OCI-LY3 (cell line): ENCODE measurements around the gene DDAH2.
A peak's percentile ranks its signal among the peaks of the same experiment; 100 is the strongest.

Source experiments
- H2AFZ ChIP-seq: fragments of 200-600, 300-600 bp; shearing (Covaris generic); 2 replicates; pipeline ENCODE4 v1.6.0; 2014; ENCODE audit warnings: antibody characterized with exemption, low read depth, low read length
- H3K27ac ChIP-seq: fragments of 200-600, 300-600 bp; sonication (generic); 2 replicates; pipeline ENCODE4 v1.5.1; 2014; ENCODE audit warnings: mild to moderate bottlenecking, low read length, moderate library complexity, mixed read lengths
- H3K27me3 ChIP-seq: fragments of 200-600, 300-600 bp; sonication (generic); 2 replicates; pipeline ENCODE4 v1.6.1; 2014; ENCODE audit warnings: low read depth, low read length, mixed read lengths
- H3K36me3 ChIP-seq: fragments of 200-600, 300-600 bp; sonication (generic); replicated peaks from 2 replicates; pipeline ENCODE3; 2014; ENCODE audit warnings: low read depth, low read length, mixed read lengths
- H3K4me1 ChIP-seq: fragments of 300-600, 200-600 bp; sonication (generic); 2 replicates; pipeline ENCODE4 v1.6.1; 2014; ENCODE audit warnings: low read length, mixed read lengths
- H3K4me2 ChIP-seq: fragments of 200-600, 300-600 bp; sonication (generic); 2 replicates; pipeline ENCODE4 v1.6.1; 2014; ENCODE audit warnings: low read length, mixed read lengths
- H3K4me3 ChIP-seq: fragments of 300-600, 200-600 bp; sonication (generic); 2 replicates; pipeline ENCODE4 v1.5.1; 2014; ENCODE audit warnings: antibody characterized with exemption, mild to moderate bottlenecking, low read length, moderate library complexity
- H3K79me2 ChIP-seq: fragments of 300-600, 200-600 bp; shearing (Covaris generic); 2 replicates; pipeline ENCODE4 v1.6.1; 2014; ENCODE audit warnings: mild to moderate bottlenecking, low read length, mixed read lengths
- H3K9ac ChIP-seq: fragments of 300-600, 200-600 bp; shearing (Covaris generic); 2 replicates; pipeline ENCODE4 v1.6.0; 2014; ENCODE audit warnings: mild to moderate bottlenecking, low read length, moderate library complexity
- H3K9me3 ChIP-seq: fragments of 200-600, 300-600 bp; shearing (Covaris generic); 2 replicates; pipeline ENCODE4 v1.6.1; 2014; ENCODE audit warnings: low read length, mixed read lengths; ENCODE audit not compliant: insufficient read depth
- H4K20me1 ChIP-seq: fragments of 200-600, 300-600 bp; sonication (generic); 2 replicates; pipeline ENCODE4 v1.6.1; 2016; ENCODE audit warnings: low read length, mixed read lengths; ENCODE audit not compliant: insufficient read depth
- CTCF ChIP-seq: fragments of 200-600, 300-600 bp; sonication (generic); IDR thresholded peaks from 2 replicates; pipeline ENCODE4 v1.5.1; 2014; ENCODE audit warnings: antibody characterized with exemption, low read length, low read depth
- EZH2phosphoT487 ChIP-seq: fragments of 200-600 bp; shearing (Covaris generic); IDR thresholded peaks from 2 replicates; pipeline ENCODE4 v1.6.1; 2018; ENCODE audit warnings: antibody characterized with exemption, mixed run types, low read depth

Gene DDAH2

GRCh38 chr6:31770860-31771259 lies 41.8 kb upstream of the DDAH2 start:
- Histone ChIP-seq H3K36me3 (no peaks in the 10 kb centered on the region), H3K4me1 (no peaks in the 10 kb centered on the region), H3K9me3 (no peaks in the 10 kb centered on the region), H3K27me3 (no peaks in the 10 kb centered on the region), H3K27ac (no peak overlapping the region), H3K9ac (no peak overlapping the region), H3K79me2 (no peaks in the 10 kb centered on the region), H2AFZ (no peak overlapping the region), H3K4me3 (no peak overlapping the region), H4K20me1 (no peaks in the 10 kb centered on the region), H3K4me2 (no peak overlapping the region)
- no peak for TF ChIP-seq CTCF
- TF ChIP-seq EZH2phosphoT487 = no peak

DNA sequence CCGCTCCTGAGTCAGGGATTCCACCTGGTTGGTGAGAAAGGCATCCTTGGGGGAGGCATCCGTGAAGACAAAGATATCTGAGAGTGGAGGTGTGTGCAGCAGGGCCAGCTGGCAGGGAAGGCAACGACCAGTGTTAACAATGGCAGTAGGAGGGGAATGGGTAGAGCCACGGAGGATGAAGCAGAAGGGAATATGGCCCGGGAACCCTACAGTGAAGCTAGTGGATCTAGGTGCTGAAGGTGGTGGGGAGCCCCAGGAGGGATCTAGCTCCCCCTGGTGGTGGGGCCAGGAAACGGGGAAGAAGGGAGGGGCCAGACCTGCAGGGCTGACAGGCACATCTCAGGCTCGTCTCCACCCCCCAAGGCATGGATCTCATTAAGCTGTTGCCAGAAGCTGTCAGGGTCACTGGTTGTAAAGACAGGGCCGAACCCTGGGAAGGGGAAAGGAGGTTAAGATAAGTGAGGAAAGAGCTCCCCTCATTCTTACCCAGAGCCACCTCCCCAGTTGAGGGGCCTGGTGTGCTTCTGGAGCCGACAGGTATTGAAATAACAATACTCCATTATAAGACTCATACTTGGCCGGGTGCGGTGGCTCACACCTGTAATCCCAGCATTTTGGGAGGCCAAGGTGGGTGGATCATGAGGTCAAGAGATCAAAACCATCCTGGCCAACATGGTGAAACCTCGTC lies 40.7 kb upstream of the DDAH2 start:
- H3K9ac ChIP-seq = no peak overlapping the region
- H3K4me1 ChIP-seq = no peaks in the 10 kb centered on the region
- TF ChIP-seq EZH2phosphoT487 (no peak), CTCF (peak; percentile 72)
- no peak overlapping the region for H3K27ac ChIP-seq
- H3K4me2 ChIP-seq = no peak overlapping the region
- H3K36me3 ChIP-seq = no peaks in the 10 kb centered on the region
- no peaks in the 10 kb centered on the region for H3K9me3 ChIP-seq
- H3K79me2 ChIP-seq = no peaks in the 10 kb centered on the region
- H2AFZ ChIP-seq = no peak overlapping the region
- no peaks in the 10 kb centered on the region for H4K20me1 ChIP-seq
- H3K4me3 ChIP-seq = no peak overlapping the region
- H3K27me3 ChIP-seq = no peaks in the 10 kb centered on the region

DNA sequence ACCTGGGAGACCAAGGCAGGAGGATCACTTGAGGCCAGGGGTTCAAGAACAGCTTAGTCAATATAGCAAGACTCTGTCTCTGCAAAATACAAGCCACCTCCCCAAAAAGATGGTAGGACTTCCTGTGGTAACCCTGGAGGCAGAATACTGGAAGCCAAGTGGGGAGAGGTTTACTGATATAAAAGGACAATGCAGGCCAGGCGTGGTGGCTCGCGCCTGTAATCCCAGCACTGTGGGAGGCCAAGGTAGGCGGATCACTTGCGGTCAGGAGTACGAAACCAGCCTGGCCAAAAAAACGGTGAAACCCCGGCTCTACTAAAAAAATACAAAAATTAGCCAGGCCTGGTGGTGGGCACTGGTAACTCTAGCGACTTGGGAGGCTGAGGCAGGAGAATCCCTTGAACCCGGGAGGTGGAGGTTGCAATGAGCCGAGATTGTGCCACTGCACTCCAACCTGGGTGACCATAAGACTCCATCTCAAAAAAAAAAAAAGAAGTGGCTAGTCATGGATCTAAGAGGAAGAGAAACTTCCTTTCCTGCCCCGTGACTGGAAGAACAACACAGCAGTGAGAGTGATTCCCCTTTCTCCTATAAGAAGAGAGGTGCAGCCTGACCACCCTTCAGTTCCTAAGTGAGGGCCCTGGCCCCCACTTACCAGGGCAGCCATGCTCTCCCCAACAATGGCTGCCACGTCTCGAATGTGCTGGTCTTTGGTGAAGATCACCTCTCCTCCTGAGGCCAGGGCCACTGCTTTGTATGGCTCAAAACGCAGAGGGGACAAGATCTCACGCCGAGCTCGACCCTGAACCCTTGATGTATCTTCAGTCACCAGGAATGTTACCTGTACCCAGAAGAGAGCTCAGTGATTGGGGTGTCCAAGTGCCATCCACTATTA lies 39.5 kb upstream of the DDAH2 start:
- H3K4me2 ChIP-seq = no peak overlapping the region
- H3K27ac ChIP-seq = no peak overlapping the region

More for the DNA sequence above, 39.5 kb upstream of the DDAH2 start:
- H4K20me1 ChIP-seq = no peaks in the 10 kb centered on the region
- no peak overlapping the region for H3K9ac ChIP-seq
- H3K4me1 ChIP-seq = no peaks in the 10 kb centered on the region
- no peak overlapping the region for H2AFZ ChIP-seq
- TF ChIP-seq EZH2phosphoT487 (no peak), CTCF (no peak)
- H3K36me3 ChIP-seq = peaks cover 2% of the 10 kb centered on the region
- H3K4me3 ChIP-seq = no peak overlapping the region
- H3K27me3 ChIP-seq = no peaks in the 10 kb centered on the region
- no peaks in the 10 kb centered on the region for H3K9me3 ChIP-seq
- H3K79me2 ChIP-seq = no peaks in the 10 kb centered on the region
